ENCODE data around the gene STXBP4.

STXBP4 gene

GRCh38 chr17:55177159-55177854, 208.7 kb downstream of the STXBP4 start:
- no peak for DNase-seq

GRCh38 chr17:55177855-55178217, 209.3 kb downstream of the STXBP4 start:
- DNase-seq, result no peak

- no peak for DNase-seq
These were observed 218.6 kb downstream of the STXBP4 start for GRCh38 chr17:55186937-55187770.

- no peak for DNase-seq
These were observed 222.2 kb downstream of the STXBP4 start for GRCh38 chr17:55190748-55191147.

- no peak for DNase-seq
These were observed 230.3 kb downstream of the STXBP4 start for GRCh38 chr17:55198690-55199370.

GRCh38 chr17:55200904-55201303, 232.3 kb downstream of the STXBP4 start:
- no peak for DNase-seq

GRCh38 chr17:55201308-55201932, 232.9 kb downstream of the STXBP4 start:
- DNase-seq, result no peak

GRCh38 chr17:55202896-55203295, 234.3 kb downstream of the STXBP4 start:
- no peak for DNase-seq

- DNase-seq, result no peak
These were observed 239.7 kb downstream of the STXBP4 start for GRCh38 chr17:55208078-55208812.

GRCh38 chr17:55210292-55210691, 241.7 kb downstream of the STXBP4 start:
- no peak for DNase-seq

GRCh38 chr17:55212880-55213279, 244.3 kb downstream of the STXBP4 start:
- DNase-seq, result no peak

GRCh38 chr17:55215711-55216110, 247.1 kb downstream of the STXBP4 start:
- DNase-seq, result no peak

- no peak for DNase-seq
These were observed 248.3 kb downstream of the STXBP4 start for GRCh38 chr17:55216888-55217287.

GRCh38 chr17:55219459-55219858, 250.9 kb downstream of the STXBP4 start:
- no peak for DNase-seq

- peak; percentile 12 for DNase-seq
These were observed 251.4 kb downstream of the STXBP4 start for GRCh38 chr17:55219934-55220333.

Measured in DMS79 treated with DMSO at 0.1 percent for 48 hours (cell line).